HCT116 (cell line): Measurements from ENCODE around the gene LTC4S. TPM values are rescaled to one million over a fixed set of nuclear protein-coding genes. Genes with fewer than 3 reads are reported as not detected.

Experiments used
- ATAC-seq: fragments of 200-7000 bp; cut with Tn5 transposase; 2 replicates; pipeline ENCODE4 v1.9.1; 2020; ENCODE audit warnings: mild to moderate bottlenecking, moderate library complexity
- BruUV-seq: library from RNA; stranded (reverse); fragments of 400-500 nt; replicated peaks from 2 replicates; lab custom pipeline; 2021; lab: Mats Ljungman, UMichigan
- CTCF ChIA-PET: fragments of 300-600 bp; sonication (Branson Sonifier 250); formaldehyde crosslinking; loops from one replicate; lab custom pipeline; 2021; ENCODE audit warnings: antibody characterized with exemption; lab: Charles Lee
- POLR2A ChIA-PET: fragments of 300-600, 350-600 bp; sonication (Branson Sonifier 250); formaldehyde crosslinking; loops from one replicate; lab custom pipeline; 2021; ENCODE audit warnings: antibody characterized with exemption; lab: Charles Lee
- RAD21 ChIA-PET, 2 experiments: fragments of 300-600 bp; sonication (Branson Sonifier 250); formaldehyde crosslinking; loops; one replicate each; lab custom pipeline; 2023; ENCODE audit warnings: low total read pairs in 2 of 2; ENCODE audit not compliant: uncharacterized antibody in 2 of 2, unreplicated experiment in 2 of 2, low non-redundant PET in 1 of 2; lab: Charles Lee
- DNase-seq: peaks from one replicate; pipeline ENCODE4 v3.0.0-alpha.2; 2010; ENCODE audit warnings: low read depth, low spot score
- H2AFZ ChIP-seq: fragments of 200-600 bp; shearing (Covaris generic), sonication (generic); 2 replicates; pipeline ENCODE4 v1.6.1; 2017; ENCODE audit warnings: low read depth, mixed run types, mixed read lengths, antibody characterized with exemption, low read length; ENCODE audit not compliant: poor library complexity, severe bottlenecking
- H3K27ac ChIP-seq: 2 replicates; pipeline ENCODE4 v1.5.1; 2012; ENCODE audit warnings: low read depth, low read length
- H3K27me3 ChIP-seq: fragments of 200-600 bp; sonication (generic); 2 replicates; pipeline ENCODE4 v1.6.1; 2016; ENCODE audit warnings: mixed run types, low read length, mixed read lengths; ENCODE audit not compliant: insufficient read depth
- H3K36me3 ChIP-seq, 2 experiments: fragments of 200-500 bp in 1 of 2; fragments of 200-600 bp in 1 of 2; sonication (Bioruptor generic) in 1 of 2; sonication (generic) in 1 of 2; 2 replicates each; pipeline versions ENCODE4 v1.5.1 to v1.6.1; 2014 to 2016; ENCODE audit warnings: low read length in 2 of 2, inconsistent platforms in 1 of 2, mixed read lengths in 1 of 2, mixed run types in 1 of 2; ENCODE audit not compliant: insufficient read depth in 2 of 2, control insufficient read depth in 1 of 2
- H3K4me1 ChIP-seq, 2 experiments: fragments of 200-600 bp in 1 of 2; sonication (generic) in 1 of 2; 2 replicates each; pipeline versions ENCODE4 v1.5.1 to v1.6.1; 2012 to 2017; ENCODE audit warnings: low read length in 2 of 2, inconsistent platforms in 1 of 2, mild to moderate bottlenecking in 1 of 2, mixed read lengths in 1 of 2, mixed run types in 1 of 2, moderate library complexity in 1 of 2; ENCODE audit not compliant: insufficient read depth in 2 of 2, control insufficient read depth in 1 of 2
- H3K4me2 ChIP-seq: fragments of 200-600 bp; sonication (generic); 2 replicates; pipeline ENCODE4 v1.6.1; 2017; ENCODE audit warnings: mixed run types, low read length, mixed read lengths
- H3K4me3 ChIP-seq, 2 experiments: fragments of 200-600 bp in 1 of 2; sonication (generic) in 1 of 2; replicated peaks in 1 of 2; 2 replicates each; pipeline ENCODE4 v1.5.1; 2011 to 2016; ENCODE audit warnings: low read length in 2 of 2, control low read depth in 1 of 2, low read depth in 1 of 2, mild to moderate bottlenecking in 1 of 2, mixed read lengths in 1 of 2, mixed run types in 1 of 2
- H3K79me2 ChIP-seq: fragments of 200-600 bp; sonication (generic); 2 replicates; pipeline ENCODE4 v1.6.1; 2017; ENCODE audit warnings: mild to moderate bottlenecking, mixed run types, low read length, moderate library complexity, mixed read lengths; ENCODE audit not compliant: insufficient read depth
- H3K9ac ChIP-seq: fragments of 200-600 bp; sonication (generic); 2 replicates; pipeline ENCODE4 v1.6.1; 2016; ENCODE audit warnings: low read length, mixed read lengths
- H3K9me2 ChIP-seq: fragments of 200-600 bp; sonication (generic), shearing (Covaris generic); 2 replicates; pipeline ENCODE4 v1.6.1; 2017; ENCODE audit warnings: mixed run types, mild to moderate bottlenecking, moderate library complexity; ENCODE audit not compliant: insufficient read depth
- H3K9me3 ChIP-seq, 2 experiments: fragments of 200-500 bp in 1 of 2; fragments of 200-600 bp in 1 of 2; sonication (Bioruptor generic) in 1 of 2; sonication (generic) in 1 of 2; 2 replicates each; pipeline ENCODE4 v1.6.1; 2014 to 2017; ENCODE audit warnings: low read length in 2 of 2, mixed read lengths in 2 of 2, inconsistent platforms in 1 of 2, low read depth in 1 of 2, mild to moderate bottlenecking in 1 of 2, mixed run types in 1 of 2, moderate library complexity in 1 of 2; ENCODE audit not compliant: control insufficient read depth in 1 of 2, insufficient read depth in 1 of 2
- H4K20me1 ChIP-seq: fragments of 200-600 bp; sonication (generic), shearing (Covaris generic); 2 replicates; pipeline ENCODE4 v1.6.1; 2017; ENCODE audit warnings: mixed run types, mild to moderate bottlenecking, moderate library complexity; ENCODE audit not compliant: insufficient read depth
- CTCF ChIP-seq, 3 experiments: fragments of 200-600 bp in 1 of 3; sonication (generic) in 1 of 3; IDR thresholded peaks in 2 of 3; conservative IDR thresholded peaks in 1 of 3; 2 replicates each; pipeline ENCODE4 v1.5.1; 2012 to 2017; ENCODE audit warnings: low read depth in 2 of 3, low read length in 2 of 3, antibody characterized with exemption in 1 of 3, borderline replicate concordance in 1 of 3, control low read depth in 1 of 3, mild to moderate bottlenecking in 1 of 3, mixed read lengths in 1 of 3, mixed run types in 1 of 3, moderate library complexity in 1 of 3; ENCODE audit not compliant: insufficient read depth in 1 of 3
- ELF1 ChIP-seq: IDR thresholded peaks from 2 replicates; pipeline ENCODE4 v1.6.1; 2012; ENCODE audit warnings: low read depth, borderline replicate concordance
- EZH2 ChIP-seq: fragments of 200-600 bp; sonication (generic); IDR thresholded peaks from 2 replicates; pipeline ENCODE4 v1.6.1; 2017; ENCODE audit warnings: antibody characterized with exemption, mixed run types
- SP1 ChIP-seq: IDR thresholded peaks from 2 replicates; pipeline ENCODE4 v1.6.1; 2012; ENCODE audit warnings: low read depth
- SRF ChIP-seq: IDR thresholded peaks from 2 replicates; pipeline ENCODE4 v1.6.1; 2012; ENCODE audit warnings: low read depth
- ZBTB33 ChIP-seq: IDR thresholded peaks from 2 replicates; pipeline ENCODE4 v1.6.1; 2011; ENCODE audit warnings: mild to moderate bottlenecking, low read length, moderate library complexity; ENCODE audit not compliant: insufficient replicate concordance; ENCODE audit errors: extremely low read depth
- ZFX ChIP-seq: fragments of 450-650 bp; IDR thresholded peaks from 2 replicates; pipeline ENCODE4 v1.6.1; 2017
- intact Hi-C: fragments of 100-400 bp; cut with micrococcal nuclease; formaldehyde crosslinking; loops from 2 replicates; pipeline ENCODE4 v1.10.0; 2022
- total RNA-seq: library from RNA; stranded (reverse); gene quantifications from one replicate; pipeline ENCODE4 v1.2.1, GENCODE V29; 2021; ENCODE audit not compliant: unreplicated experiment

The LTC4S gene
- total RNA-seq, 1 experiment from 2014 or later: 5.0 TPM

GRCh38 chr5:179768326-179769085, 25.3 kb upstream of the LTC4S start:
- CTCF ChIA-PET: no interaction called here

More at GRCh38 chr5:179768326-179769085, 25.3 kb upstream of the LTC4S start:
- RAD21 ChIA-PET: no interaction called here
- TF ChIP-seq ZBTB33 (no peak), EZH2 (no peak), CTCF (IDR thresholded peaks at IDR 0.05 in 2 of 3, conservative IDR thresholded peaks at IDR 0.05 in 1 of 3; ENCODE audit: borderline replicate concordance in 1 of 3, insufficient read depth in 1 of 3, low read depth in 2 of 3, low read length in 2 of 3) (peak in 2 of 3 experiments; percentile 21 to 26; a peak in 3 of 6 replicates), SRF (no peak), SP1 (no peak), ELF1 (no peak), ZFX (no peak)
- BruUV-seq: no TSS peak
- Histone ChIP-seq H3K79me2 (peaks cover 47% of the 10 kb centered on the region), H2AFZ (no peak overlapping the region), H3K27ac (no peak overlapping the region), H3K36me3 (peaks cover 36 to 38% of the 10 kb centered on the region in 2 experiments; a peak in 3 of 4 replicates), H3K9ac (no peak overlapping the region), H3K4me1 (peaks cover under 1 to 9% of the 10 kb centered on the region in 2 experiments), H3K27me3 (no peaks in the 10 kb centered on the region), H3K4me3 (no peak overlapping the region), H3K9me3 (no peaks in the 10 kb centered on the region), H3K4me2 (no peak overlapping the region), H3K9me2 (no peaks in the 10 kb centered on the region), H4K20me1 (peaks cover 3% of the 10 kb centered on the region; the same call in 1 of the 2 replicates)
- intact Hi-C loops: loop anchor here (10.0 kb wide), 1 partner anchor 216 kb away; no protein-coding TSS in a partner anchor
- ATAC-seq: no peak; the same call in 1 of the 2 replicates
- DNase-seq: no peak
- POLR2A ChIA-PET: no interaction called here
